ENCODE data around the gene PADI3. TPM values are rescaled to one million over a fixed set of nuclear protein-coding genes. Genes with fewer than 3 reads are reported as not detected.

The PADI3 gene
- total and polyA plus RNA-seq, 2 experiments from 2014 or later: 0.37 to 0.80 TPM

GRCh38 chr1:17316704-17317103, 67.8 kb downstream of the PADI3 start (continued):
- TF ChIP-seq, protein P1, sequence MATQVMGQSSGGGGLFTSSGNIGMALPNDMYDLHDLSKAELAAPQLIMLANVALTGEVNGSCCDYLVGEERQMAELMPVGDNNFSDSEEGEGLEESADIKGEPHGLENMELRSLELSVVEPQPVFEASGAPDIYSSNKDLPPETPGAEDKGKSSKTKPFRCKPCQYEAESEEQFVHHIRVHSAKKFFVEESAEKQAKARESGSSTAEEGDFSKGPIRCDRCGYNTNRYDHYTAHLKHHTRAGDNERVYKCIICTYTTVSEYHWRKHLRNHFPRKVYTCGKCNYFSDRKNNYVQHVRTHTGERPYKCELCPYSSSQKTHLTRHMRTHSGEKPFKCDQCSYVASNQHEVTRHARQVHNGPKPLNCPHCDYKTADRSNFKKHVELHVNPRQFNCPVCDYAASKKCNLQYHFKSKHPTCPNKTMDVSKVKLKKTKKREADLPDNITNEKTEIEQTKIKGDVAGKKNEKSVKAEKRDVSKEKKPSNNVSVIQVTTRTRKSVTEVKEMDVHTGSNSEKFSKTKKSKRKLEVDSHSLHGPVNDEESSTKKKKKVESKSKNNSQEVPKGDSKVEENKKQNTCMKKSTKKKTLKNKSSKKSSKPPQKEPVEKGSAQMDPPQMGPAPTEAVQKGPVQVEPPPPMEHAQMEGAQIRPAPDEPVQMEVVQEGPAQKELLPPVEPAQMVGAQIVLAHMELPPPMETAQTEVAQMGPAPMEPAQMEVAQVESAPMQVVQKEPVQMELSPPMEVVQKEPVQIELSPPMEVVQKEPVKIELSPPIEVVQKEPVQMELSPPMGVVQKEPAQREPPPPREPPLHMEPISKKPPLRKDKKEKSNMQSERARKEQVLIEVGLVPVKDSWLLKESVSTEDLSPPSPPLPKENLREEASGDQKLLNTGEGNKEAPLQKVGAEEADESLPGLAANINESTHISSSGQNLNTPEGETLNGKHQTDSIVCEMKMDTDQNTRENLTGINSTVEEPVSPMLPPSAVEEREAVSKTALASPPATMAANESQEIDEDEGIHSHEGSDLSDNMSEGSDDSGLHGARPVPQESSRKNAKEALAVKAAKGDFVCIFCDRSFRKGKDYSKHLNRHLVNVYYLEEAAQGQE (IDR thresholded peaks at IDR 0.05; ENCODE audit: unreplicated experiment): no peak
- TF ChIP-seq CREB1 (CRISPR knock-in tag; IDR thresholded peaks at IDR 0.05; ENCODE audit: low read depth) (no peak), EZH2 (IDR thresholded peaks at IDR 0.05; ENCODE audit: low read depth, unreplicated experiment) (no peak), ZNF462 (CRISPR knock-in tag; IDR thresholded peaks at IDR 0.05) (no peak), EZH2phosphoT487 (IDR thresholded peaks at IDR 0.05; ENCODE audit: unreplicated experiment) (no peak)

- Mint-ChIP-seq H3K9me3 (peaks cover 8% of the 10 kb centered on the region; the same call in 2 of the 3 replicates), H3K4me3 (no peak overlapping the region), H3K36me3 (ENCODE audit: low read depth) (no peaks in the 10 kb centered on the region), H3K27ac (no peak overlapping the region), H3K27me3 (ENCODE audit: insufficient read depth, low read depth, poor library complexity) (peaks cover 7% of the 10 kb centered on the region), H3K4me1 (peaks cover 31% of the 10 kb centered on the region)
- no peak for DNase-seq (ENCODE audit: low spot score)
- Histone ChIP-seq H3K9me2 (ENCODE audit: insufficient read depth) (0 out of 2 replicates have a peak, but pooled peaks cover 5% of the 10 kb centered on the region), H3K27me3 (ENCODE audit: insufficient read depth) (no peaks in the 10 kb centered on the region), H3K4me2 (no peak overlapping the region), H4K20me1 (replicated peaks; ENCODE audit: insufficient read depth) (no peaks in the 10 kb centered on the region), H3K27ac (ENCODE audit: low read depth) (no peak overlapping the region), H3K4me1 (ENCODE audit: insufficient read depth) (peaks cover 18% of the 10 kb centered on the region; the same call in 1 of the 2 replicates), H3K4me3 (no peak overlapping the region), H3F3A (replicated peaks; ENCODE audit: low read depth) (no peaks in the 10 kb centered on the region), H3K79me2 (replicated peaks; ENCODE audit: insufficient read depth) (no peaks in the 10 kb centered on the region), H3K36me3 (ENCODE audit: insufficient read depth) (no peaks in the 10 kb centered on the region), H2AFZ (no peak overlapping the region)
- TF ChIP-seq STAT1 (IDR thresholded peaks at IDR 0.05; ENCODE audit: unreplicated experiment): no peak
- TF ChIP-seq POLR2AphosphoS5 (IDR thresholded peaks at IDR 0.05; ENCODE audit: low read depth): no peak
- TF ChIP-seq, protein P2, sequence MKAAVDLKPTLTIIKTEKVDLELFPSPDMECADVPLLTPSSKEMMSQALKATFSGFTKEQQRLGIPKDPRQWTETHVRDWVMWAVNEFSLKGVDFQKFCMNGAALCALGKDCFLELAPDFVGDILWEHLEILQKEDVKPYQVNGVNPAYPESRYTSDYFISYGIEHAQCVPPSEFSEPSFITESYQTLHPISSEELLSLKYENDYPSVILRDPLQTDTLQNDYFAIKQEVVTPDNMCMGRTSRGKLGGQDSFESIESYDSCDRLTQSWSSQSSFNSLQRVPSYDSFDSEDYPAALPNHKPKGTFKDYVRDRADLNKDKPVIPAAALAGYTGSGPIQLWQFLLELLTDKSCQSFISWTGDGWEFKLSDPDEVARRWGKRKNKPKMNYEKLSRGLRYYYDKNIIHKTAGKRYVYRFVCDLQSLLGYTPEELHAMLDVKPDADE (IDR thresholded peaks at IDR 0.05): no peak
- no peak for TF ChIP-seq ZNF331 (CRISPR knock-in tag; IDR thresholded peaks at IDR 0.05; ENCODE audit: low read depth)
- TF ChIP-seq JUNB (IDR thresholded peaks at IDR 0.05; ENCODE audit: unreplicated experiment): no peak
- TF ChIP-seq, protein P1 (IDR thresholded peaks at IDR 0.05; ENCODE audit: unreplicated experiment): no peak
- no peak for TF ChIP-seq EZH2phosphoT487 (IDR thresholded peaks at IDR 0.05; ENCODE audit: unreplicated experiment)
- ATAC-seq: no peak
Observed at GRCh38 chr1:17318262-17318661, 69.4 kb downstream of the PADI3 start.

All from GM23338 (cell line).